Sciatic nerve (tissue), 2 donors: ENCODE results near the gene KLRK1. TPM values are rescaled to one million over a fixed set of nuclear protein-coding genes. Genes with fewer than 3 reads are reported as not detected.
"Not testable (repeated sequence)": the region's sequence is repeated elsewhere in the genome, so short reads cannot be mapped to it uniquely, and the experiment has no call there.

Experiments used
- ATAC-seq: fragments of 200-7000 bp; cut with Tn5 transposase; one replicate; pipeline ENCODE4 v1.9.1; 2020; ENCODE audit warnings: mild to moderate bottlenecking, moderate library complexity
- DNase-seq: peaks from one replicate; pipeline ENCODE4 v3.0.0-alpha.2; 2020; ENCODE audit warnings: low spot score
- intact Hi-C: fragments of 100-400 bp; cut with DNase I; formaldehyde crosslinking; loops from one replicate; pipeline ENCODE4 v1.14.2; 2022
- total RNA-seq: library from RNA; stranded (reverse); fragmentation: NEBNext Ultra II Directional; extraction: Animal tissue kit (Norgen Biotek cat#: 25700); gene quantifications from one replicate; pipeline ENCODE4 v1.2.1, GENCODE V29; 2021
- donor health status: DM: no; HTN: no; CAD: no.
- donor health status: DM: no; HTN: no; CAD: no.

Gene KLRK1
- total RNA-seq, 1 donor from 2014 or later, result 3.1 TPM

- no peak for DNase-seq
- ATAC-seq, result peak; percentile 86
- intact Hi-C loops, result no loop called here
These were observed 58.1 kb downstream of the KLRK1 start for GRCh38 chr12:10331642-10332239.

GRCh38 chr12:10328691-10329090 is 61.1 kb downstream of the KLRK1 start:
- not testable (repeated sequence) for ATAC-seq, DNase-seq
- intact Hi-C loops, result loop anchor here (10.0 kb wide), 1 partner anchor 236 kb away; no protein-coding TSS in a partner anchor

Other genes starting within 250 kb of the KLRK1 start
- gene OLR1, start 217.9 kb downstream of the KLRK1 start, total RNA-seq, result 33.1 TPM
- 0.45 TPM for gene TMEM52B, start 211.0 kb downstream of the KLRK1 start, total RNA-seq
- gene GABARAPL1, start 177.2 kb downstream of the KLRK1 start, total RNA-seq, result 167 TPM
- 4.8 TPM for gene KLRD1, start 82.2 kb downstream of the KLRK1 start, total RNA-seq
- gene KLRC4, start 19.7 kb upstream of the KLRK1 start, total RNA-seq, result 0.85 TPM
- not detected for gene KLRC3, start 30.6 kb upstream of the KLRK1 start, total RNA-seq
- gene KLRC2, start 46.0 kb upstream of the KLRK1 start, total RNA-seq, result 0.67 TPM
- not detected for gene KLRC1, start 63.3 kb upstream of the KLRK1 start, total RNA-seq
- gene EIF2S3B, start 115.8 kb upstream of the KLRK1 start, total RNA-seq, result 0.62 TPM
- gene MAGOHB, start 223.6 kb upstream of the KLRK1 start, total RNA-seq, result 20.6 TPM